ENCODE measurements around the gene GPATCH8. TPM values are rescaled to one million over a fixed set of nuclear protein-coding genes. Genes with fewer than 3 reads are reported as not detected.

The GPATCH8 gene
- total RNA-seq, 2 donors from 2014 or later, result 30.3 to 33.9 TPM

- H3K36me3 ChIP-seq, result no peaks in the 10 kb centered on the region
- H3K9me3 ChIP-seq, result no peaks in the 10 kb centered on the region
- TF ChIP-seq, protein P1, sequence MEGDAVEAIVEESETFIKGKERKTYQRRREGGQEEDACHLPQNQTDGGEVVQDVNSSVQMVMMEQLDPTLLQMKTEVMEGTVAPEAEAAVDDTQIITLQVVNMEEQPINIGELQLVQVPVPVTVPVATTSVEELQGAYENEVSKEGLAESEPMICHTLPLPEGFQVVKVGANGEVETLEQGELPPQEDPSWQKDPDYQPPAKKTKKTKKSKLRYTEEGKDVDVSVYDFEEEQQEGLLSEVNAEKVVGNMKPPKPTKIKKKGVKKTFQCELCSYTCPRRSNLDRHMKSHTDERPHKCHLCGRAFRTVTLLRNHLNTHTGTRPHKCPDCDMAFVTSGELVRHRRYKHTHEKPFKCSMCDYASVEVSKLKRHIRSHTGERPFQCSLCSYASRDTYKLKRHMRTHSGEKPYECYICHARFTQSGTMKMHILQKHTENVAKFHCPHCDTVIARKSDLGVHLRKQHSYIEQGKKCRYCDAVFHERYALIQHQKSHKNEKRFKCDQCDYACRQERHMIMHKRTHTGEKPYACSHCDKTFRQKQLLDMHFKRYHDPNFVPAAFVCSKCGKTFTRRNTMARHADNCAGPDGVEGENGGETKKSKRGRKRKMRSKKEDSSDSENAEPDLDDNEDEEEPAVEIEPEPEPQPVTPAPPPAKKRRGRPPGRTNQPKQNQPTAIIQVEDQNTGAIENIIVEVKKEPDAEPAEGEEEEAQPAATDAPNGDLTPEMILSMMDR (IDR thresholded peaks at IDR 0.05), result no peak
- no peaks in the 10 kb centered on the region for H3K27me3 ChIP-seq
- H3K9ac ChIP-seq (ENCODE audit: low read depth in 2 of 2, low read length in 2 of 2), result no peak overlapping the region
- no peak for DNase-seq
- intact Hi-C loops (cut with DNase I), result no loop called here
- H3K27ac ChIP-seq, result no peak overlapping the region
- H3K4me1 ChIP-seq, result peaks cover 9% of the 10 kb centered on the region
- no peak overlapping the region for H3K4me3 ChIP-seq
Measured at GRCh38 chr17:44499722-44500121, 3.5 kb downstream of the GPATCH8 start.

DNA sequence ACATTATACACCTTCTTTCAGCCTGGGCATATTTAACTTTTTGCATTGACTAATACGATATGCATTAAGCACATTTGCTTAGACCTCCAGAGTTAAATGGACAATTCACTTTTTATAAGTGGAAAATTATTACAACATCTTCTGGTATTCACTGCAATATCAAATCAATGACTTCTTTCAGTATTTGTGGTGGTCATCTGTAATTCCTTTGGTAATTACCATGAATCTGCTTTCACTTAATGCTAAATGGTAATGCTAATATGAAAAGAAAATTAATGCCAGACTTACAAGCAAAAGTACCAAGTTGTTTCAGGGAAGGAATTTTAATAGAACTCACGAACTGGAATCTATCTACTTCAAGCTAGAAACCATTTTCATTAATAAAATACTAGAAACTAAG, 6.4 kb downstream of the GPATCH8 start:
- TF ChIP-seq, protein P1 (IDR thresholded peaks at IDR 0.05), result no peak
- no peaks in the 10 kb centered on the region for H3K27me3 ChIP-seq
- no peak overlapping the region for H3K4me3 ChIP-seq
- H3K9me3 ChIP-seq, result no peaks in the 10 kb centered on the region
- no peak overlapping the region for H3K9ac ChIP-seq (ENCODE audit: low read depth in 2 of 2, low read length in 2 of 2)
- no peak overlapping the region for H3K27ac ChIP-seq
- H3K4me1 ChIP-seq, result peaks cover 7% of the 10 kb centered on the region
- no peaks in the 10 kb centered on the region for H3K36me3 ChIP-seq
- no peak for DNase-seq
- intact Hi-C loops (cut with DNase I), result no loop called here

GRCh38 chr17:44493339-44493738, 9.9 kb downstream of the GPATCH8 start:
- TF ChIP-seq, protein P1 (IDR thresholded peaks at IDR 0.05), result no peak
- intact Hi-C loops (cut with DNase I), result no loop called here
- no peaks in the 10 kb centered on the region for H3K36me3 ChIP-seq
- H3K4me1 ChIP-seq, result no peaks in the 10 kb centered on the region
- no peaks in the 10 kb centered on the region for H3K9me3 ChIP-seq
- H3K4me3 ChIP-seq, result no peak overlapping the region
- DNase-seq, result no peak
- no peaks in the 10 kb centered on the region for H3K27me3 ChIP-seq
- H3K27ac ChIP-seq, result no peak overlapping the region
- H3K9ac ChIP-seq (ENCODE audit: low read depth in 2 of 2, low read length in 2 of 2), result no peak overlapping the region

- Histone ChIP-seq H3K9ac (ENCODE audit: low read depth in 2 of 2, low read length in 2 of 2) (no peak overlapping the region), H3K27ac (no peak overlapping the region), H3K27me3 (no peaks in the 10 kb centered on the region), H3K4me1 (no peaks in the 10 kb centered on the region), H3K9me3 (no peaks in the 10 kb centered on the region), H3K36me3 (no peaks in the 10 kb centered on the region), H3K4me3 (no peak overlapping the region)
- no peak for DNase-seq
- TF ChIP-seq, protein P1 (IDR thresholded peaks at IDR 0.05), result no peak
- intact Hi-C loops (cut with DNase I), result no loop called here
Measured at GRCh38 chr17:44492706-44493272, 10.4 kb downstream of the GPATCH8 start.

DNA sequence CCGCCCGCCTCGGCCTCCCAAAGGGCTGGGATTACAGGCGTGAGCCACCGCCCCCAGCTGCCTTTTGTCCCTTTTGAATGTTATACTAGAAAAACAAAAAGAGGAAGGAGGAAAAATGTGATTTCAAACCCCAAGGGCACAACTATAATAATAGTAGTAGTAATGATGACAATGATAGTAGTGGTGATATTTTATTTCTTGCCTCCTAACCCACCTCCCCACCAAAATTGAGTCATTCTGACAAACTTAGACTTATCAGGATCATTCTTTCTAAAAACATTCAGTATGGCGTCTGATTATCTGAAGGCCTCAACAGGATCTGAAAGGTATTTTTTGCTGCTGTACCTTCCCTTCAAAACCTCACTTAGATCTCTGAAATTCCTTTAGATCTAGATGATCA, 13.6 kb downstream of the GPATCH8 start:
- H3K36me3 ChIP-seq, result no peaks in the 10 kb centered on the region
- no peak for DNase-seq
- TF ChIP-seq, protein P1 (IDR thresholded peaks at IDR 0.05), result no peak
- H3K27me3 ChIP-seq, result no peaks in the 10 kb centered on the region
- H3K9me3 ChIP-seq, result no peaks in the 10 kb centered on the region
- no peaks in the 10 kb centered on the region for H3K4me1 ChIP-seq
- H3K4me3 ChIP-seq, result no peak overlapping the region
- intact Hi-C loops (cut with DNase I), result no loop called here
- no peak overlapping the region for H3K9ac ChIP-seq (ENCODE audit: low read depth in 2 of 2, low read length in 2 of 2)
- H3K27ac ChIP-seq, result no peak overlapping the region
